K562 (cell line): ENCODE measurements around the gene PTCH2. TPM values are rescaled to one million over a fixed set of nuclear protein-coding genes. Genes with fewer than 3 reads are reported as not detected.

Source experiments
- CC2D1A ChIP-seq: fragments of 450-650 bp; IDR thresholded peaks from 2 replicates; pipeline ENCODE4 v1.6.1; 2017; ENCODE audit warnings: mild to moderate bottlenecking
- DIDO1 ChIP-seq: fragments of 450-650 bp; IDR thresholded peaks from 2 replicates; pipeline ENCODE4 v1.6.1; 2016; ENCODE audit warnings: low read depth, missing biosample characterization, missing genetic modification characterization
- ETV1 ChIP-seq: fragments of 450-650 bp; conservative IDR thresholded peaks from 2 replicates; pipeline ENCODE4 v1.6.1; 2016; ENCODE audit warnings: missing genetic modification characterization, control low read depth, low read depth, missing compliant biosample characterization
- HOXB6 ChIP-seq: fragments of 250-450 bp; sonication (Bioruptor Pico); IDR thresholded peaks from 2 replicates; pipeline ENCODE4 v1.5.1; 2022; ENCODE audit warnings: mild to moderate bottlenecking, borderline replicate concordance
- JUND ChIP-seq, 2 experiments: IDR thresholded peaks; 2 replicates in 1 of 2; 3 replicates in 1 of 2; pipeline ENCODE4 v1.6.1; 2011; ENCODE audit warnings: borderline replicate concordance in 2 of 2, low read depth in 2 of 2, low read length in 2 of 2, improper control_type of control experiment in 1 of 2, missing biosample characterization in 1 of 2, missing genetic modification characterization in 1 of 2, missing genetic modification reagents in 1 of 2
- MCM5 ChIP-seq: fragments of 450-650 bp; IDR thresholded peaks from 2 replicates; pipeline ENCODE4 v1.6.1; 2016; ENCODE audit warnings: low read depth
- MNT ChIP-seq, 2 experiments: fragments of 450-650 bp; conservative IDR thresholded peaks; 2 replicates each; pipeline ENCODE4 v1.6.1; 2017; ENCODE audit warnings: mild to moderate bottlenecking in 2 of 2, moderate library complexity in 2 of 2
- MYC ChIP-seq, 2 experiments: fragments of 250-450 bp in 1 of 2; sonication (Bioruptor Pico) in 1 of 2; IDR thresholded peaks; 2 replicates each; pipeline versions ENCODE4 v1.5.1 to v1.6.1; 2012 to 2021; ENCODE audit warnings: low read depth in 2 of 2, borderline replicate concordance in 1 of 2, improper control_type of control experiment in 1 of 2, low read length in 1 of 2, mild to moderate bottlenecking in 1 of 2, moderate library complexity in 1 of 2
- NCOA1 ChIP-seq: fragments of 450-650 bp; IDR thresholded peaks from 2 replicates; pipeline ENCODE4 v1.6.1; 2016; ENCODE audit warnings: low read depth
- PHF8 ChIP-seq: fragments of 200-600 bp; sonication (generic); IDR thresholded peaks from 2 replicates; pipeline ENCODE4 v1.6.1; 2012; ENCODE audit warnings: mixed run types, mild to moderate bottlenecking, inconsistent platforms, low read length, moderate library complexity, borderline replicate concordance
- POLR3G ChIP-seq: IDR thresholded peaks from 2 replicates; pipeline ENCODE4 v1.6.1; 2011; ENCODE audit not compliant: insufficient read length, insufficient replicate concordance; ENCODE audit errors: extremely low read depth
- POU5F1 ChIP-seq: fragments of 150-350 bp; IDR thresholded peaks from 2 replicates; pipeline ENCODE4 v1.6.1; 2014; ENCODE audit warnings: borderline replicate concordance, low read length, low read depth, mild to moderate bottlenecking; ENCODE audit not compliant: partially characterized antibody
- PYGO2 ChIP-seq: fragments of 450-650 bp; IDR thresholded peaks from 2 replicates; pipeline ENCODE4 v1.6.1; 2016; ENCODE audit warnings: mild to moderate bottlenecking, missing genetic modification characterization, moderate library complexity, missing compliant biosample characterization
- RBBP5 ChIP-seq: fragments of 200-600 bp; sonication (generic); IDR thresholded peaks from 2 replicates; pipeline ENCODE4 v1.6.1; 2012; ENCODE audit warnings: borderline replicate concordance, mild to moderate bottlenecking, low read length, control low read depth, inconsistent platforms; ENCODE audit not compliant: insufficient read depth, poor library complexity, severe bottlenecking
- SMARCA4 ChIP-seq: fragments of 450-650 bp; IDR thresholded peaks from 2 replicates; pipeline ENCODE4 v1.6.1; 2016
- SOX6 ChIP-seq: fragments of 450-650 bp; IDR thresholded peaks from 2 replicates; pipeline ENCODE4 v1.6.1; 2014; ENCODE audit warnings: mild to moderate bottlenecking
- TCF7 ChIP-seq: sonication (generic); IDR thresholded peaks from 2 replicates; pipeline ENCODE4 v1.6.1; 2016; ENCODE audit warnings: antibody characterized with exemption, borderline replicate concordance
- WHSC1 ChIP-seq: IDR thresholded peaks from one replicate; pipeline ENCODE4 v1.6.1; 2012; ENCODE audit warnings: low read length, control low read depth, inconsistent platforms
- ZBTB49 ChIP-seq: sonication (generic); formaldehyde crosslinking; IDR thresholded peaks from 2 replicates; pipeline ENCODE4 v1.8.0; 2022; ENCODE audit warnings: missing genetic modification reagents, mild to moderate bottlenecking, borderline replicate concordance
- ZNF551 ChIP-seq: fragments of 250-450 bp; sonication (Bioruptor Pico); IDR thresholded peaks from 2 replicates; pipeline ENCODE4 v1.5.0; 2021; ENCODE audit warnings: mild to moderate bottlenecking, moderate library complexity
- ZZZ3 ChIP-seq: fragments of 450-650 bp; IDR thresholded peaks from 2 replicates; pipeline ENCODE4 v1.6.1; 2016; ENCODE audit warnings: antibody characterized with exemption, mild to moderate bottlenecking, moderate library complexity
- polyA plus RNA-seq, 8 experiments: library from polyadenylated mRNA; depleted of rRNA in 4 of 8; stranded (reverse) in 5 of 8; unstranded in 3 of 8; fragments of >200 nt; fragmentation: Nextera tagmentation in 2 of 8; fragmentation: Illumina TruSeq in 1 of 8; extraction: Ambion mirVana in 2 of 8; extraction: Trizol in 1 of 8; gene quantifications; 2 replicates each; pipeline versions ENCODE4 v1.2.1 to v1.2.3, GENCODE V29; 2011 to 2014; ENCODE audit warnings: inconsistent platforms in 1 of 8, missing spikeins in 1 of 8
- total RNA-seq, 7 experiments: library from RNA; depleted of rRNA in 6 of 7; stranded (reverse); fragments of >200 nt in 6 of 7; fragmentation: Illumina TruSeq in 2 of 7; extraction: Trizol in 2 of 7; gene quantifications; 2 replicates each; pipeline versions ENCODE4 v1.2.1 to v1.2.3, GENCODE V29; 2011 to 2021; ENCODE audit warnings: low replicate concordance in 1 of 7

PTCH2 gene
- total and polyA plus RNA-seq, 9 of the 15 experiments (the other 6 are each of a cell fraction or from before 2014, with no cell fraction given), result 0.15 to 27.3 (median 0.48) TPM; not detected in 1

GRCh38 chr1:44819608-44820327 is 23.3 kb downstream of the PTCH2 start (continued):
- TF ChIP-seq TCF7, result peak; percentile 67; the same call in 1 of the 2 replicates
- TF ChIP-seq PHF8, result peak; percentile 34; the same call in 1 of the 2 replicates
- peak; percentile 96 for TF ChIP-seq SOX6
- TF ChIP-seq POU5F1, result no peak
- TF ChIP-seq ZBTB49, result no peak; the same call in 1 of the 2 replicates
- peak; percentile 79 for TF ChIP-seq MNT (conservative IDR thresholded peaks at IDR 0.05)
- TF ChIP-seq PYGO2, result 0 out of 2 replicates have a peak, but pooled peaks have one; percentile 5
- peak; percentile 95 for TF ChIP-seq ZNF551 (CRISPR knock-in tag)
- no peak for TF ChIP-seq DIDO1 (tag)
- TF ChIP-seq ZZZ3, result peak; percentile 61; the same call in 1 of the 2 replicates
- peak; percentile 3; the same call in 1 of the 2 replicates for TF ChIP-seq SMARCA4
- TF ChIP-seq NCOA1, result peak; percentile 65; the same call in 1 of the 2 replicates
- peak; percentile 66 for TF ChIP-seq JUND (IDR thresholded peaks at IDR 0.05; ENCODE audit: borderline replicate concordance, low read depth, low read length)
- TF ChIP-seq JUND (tag; IDR thresholded peaks at IDR 0.05; ENCODE audit: borderline replicate concordance, low read depth, low read length), result no peak; the same call in 2 of the 3 replicates
- TF ChIP-seq RBBP5, result peak; percentile 49
- TF ChIP-seq MYC (IDR thresholded peaks at IDR 0.05; ENCODE audit: low read depth, low read length), result no peak; the same call in 1 of the 2 replicates
- no peak; the same call in 1 of the 2 replicates for TF ChIP-seq MYC (CRISPR knock-in tag; IDR thresholded peaks at IDR 0.05; ENCODE audit: borderline replicate concordance, low read depth)
- no peak; the same call in none of the 2 replicates for TF ChIP-seq HOXB6 (CRISPR knock-in tag)
- no peak for TF ChIP-seq WHSC1
- TF ChIP-seq ETV1, result peak; percentile 95
- no peak for TF ChIP-seq POLR3G
- no peak for TF ChIP-seq MCM5
- TF ChIP-seq CC2D1A, result peak; percentile 15; the same call in 1 of the 2 replicates
